Stimulated activated CD4-positive, alpha-beta T cell treated with anti-CD3 and anti-CD28 coated beads, Interleukin-12 subunit alpha, Interleukin-12 subunit beta, amount 100 ng/mL, for 24 hours (primary cell): ENCODE measurements around the gene TLX3.
"Not testable (repeated sequence)": the region's sequence is repeated elsewhere in the genome, so short reads cannot be mapped to it uniquely, and the experiment has no call there.

Experiments used
- DNase-seq, 2 experiments: peaks; one replicate each; pipeline ENCODE4 v3.0.0-alpha.2; 2020; ENCODE audit warnings: low read depth in 2 of 2

Gene TLX3

GRCh38 chr5:171308453-171309275, at the start of gene TLX3:
TLX3 (plus strand) TSS chr5:171309248; CDS start chr5:171309366, 118 bp downstream.
- DNase-seq, result no peak

- no peak for DNase-seq
These were observed 47.7 kb upstream of the TLX3 start for GRCh38 chr5:171261361-171261760.

- no peak for DNase-seq
These were observed 47.1 kb upstream of the TLX3 start for GRCh38 chr5:171261904-171262303.

GRCh38 chr5:171263181-171263580, 45.9 kb upstream of the TLX3 start:
- no peak for DNase-seq

GRCh38 chr5:171264843-171265242, 44.2 kb upstream of the TLX3 start:
- no peak for DNase-seq

- DNase-seq, result no peak
These were observed 40.1 kb upstream of the TLX3 start for GRCh38 chr5:171268700-171269620.

- no peak for DNase-seq
These were observed 39.3 kb upstream of the TLX3 start for GRCh38 chr5:171269717-171270116.

GRCh38 chr5:171270136-171270535, 38.9 kb upstream of the TLX3 start:
- DNase-seq, result no peak

- no peak for DNase-seq
These were observed 37.2 kb upstream of the TLX3 start for GRCh38 chr5:171271798-171272197.

- no peak for DNase-seq
These were observed 35.8 kb upstream of the TLX3 start for GRCh38 chr5:171272996-171273970.

- DNase-seq, result no peak
These were observed 33.1 kb upstream of the TLX3 start for GRCh38 chr5:171275841-171276544.

- DNase-seq, result no peak
These were observed 25.3 kb upstream of the TLX3 start for GRCh38 chr5:171283753-171284152.

- DNase-seq, result no peak
These were observed 23.6 kb upstream of the TLX3 start for GRCh38 chr5:171285465-171285864.

- no peak for DNase-seq
These were observed 21.0 kb upstream of the TLX3 start for GRCh38 chr5:171288066-171288465.

GRCh38 chr5:171291371-171291770, 17.7 kb upstream of the TLX3 start:
- no peak for DNase-seq

- DNase-seq, result no peak
These were observed 13.7 kb upstream of the TLX3 start for GRCh38 chr5:171295299-171295698.

GRCh38 chr5:171295801-171296200, 13.2 kb upstream of the TLX3 start:
- no peak for DNase-seq

- not testable (repeated sequence) for DNase-seq
These were observed 11.1 kb upstream of the TLX3 start for GRCh38 chr5:171297941-171298340.

GRCh38 chr5:171299228-171299627, 9.8 kb upstream of the TLX3 start:
- no peak for DNase-seq

- no peak for DNase-seq
These were observed 9.2 kb upstream of the TLX3 start for GRCh38 chr5:171299851-171300250.

GRCh38 chr5:171300358-171300757, 8.7 kb upstream of the TLX3 start:
- no peak for DNase-seq
